Measurements from ENCODE around the gene TUBA4B.
A peak's percentile ranks its signal among the peaks of the same experiment; 100 is the strongest.
"Not testable (repeated sequence)": the region's sequence is repeated elsewhere in the genome, so short reads cannot be mapped to it uniquely, and the experiment has no call there.

Gene TUBA4B

GRCh38 chr2:219277703-219278654, 24.9 kb downstream of the TUBA4B start:
- DNase-seq, result peak; percentile 64

GRCh38 chr2:219278655-219279150, 25.7 kb downstream of the TUBA4B start:
- no peak for DNase-seq

- DNase-seq, result peak; percentile 96
Measured at GRCh38 chr2:219279151-219279915, 26.3 kb downstream of the TUBA4B start, which contains the start of gene DNAJB2. DNAJB2 (plus strand) TSS chr2:219279366; CDS start chr2:219279834, 468 bp downstream.

GRCh38 chr2:219279916-219280516, 27.0 kb downstream of the TUBA4B start:
- no peak for DNase-seq

- DNase-seq, result no peak
Measured at GRCh38 chr2:219280651-219281050, 27.6 kb downstream of the TUBA4B start.

- DNase-seq, result no peak
Measured at GRCh38 chr2:219281588-219281987, 28.5 kb downstream of the TUBA4B start.

GRCh38 chr2:219282375-219282774, 29.3 kb downstream of the TUBA4B start:
- DNase-seq, result no peak

- no peak for DNase-seq
Measured at GRCh38 chr2:219282943-219283581, 30.0 kb downstream of the TUBA4B start.

- DNase-seq, result no peak
Measured at GRCh38 chr2:219284501-219285372, 31.7 kb downstream of the TUBA4B start.

- DNase-seq, result no peak
Measured at GRCh38 chr2:219285373-219285735, 32.3 kb downstream of the TUBA4B start.

- no peak for DNase-seq
Measured at GRCh38 chr2:219285894-219286425, 32.9 kb downstream of the TUBA4B start.

GRCh38 chr2:219286436-219287115, 33.5 kb downstream of the TUBA4B start:
- DNase-seq, result no peak

GRCh38 chr2:219287116-219287440, 34.0 kb downstream of the TUBA4B start:
- DNase-seq, result not testable (repeated sequence)

GRCh38 chr2:219287580-219288265, 34.7 kb downstream of the TUBA4B start:
- no peak for DNase-seq

GRCh38 chr2:219289195-219289536, 36.1 kb downstream of the TUBA4B start:
- no peak for DNase-seq

GRCh38 chr2:219289537-219290361, 36.7 kb downstream of the TUBA4B start:
- no peak for DNase-seq

- no peak for DNase-seq
Measured at GRCh38 chr2:219290381-219291171, 37.5 kb downstream of the TUBA4B start.

- DNase-seq, result no peak
Measured at GRCh38 chr2:219291394-219291793, 38.4 kb downstream of the TUBA4B start.
